GM21723 (cell line): ENCODE measurements around the gene CD300LG.

Experiments
- ATAC-seq: cut with Tn5 transposase; IDR thresholded peaks from one replicate; pipeline ENCODE4 v1.9.1; 2021; ENCODE audit warnings: mild to moderate bottlenecking, moderate library complexity; ENCODE audit not compliant: unreplicated experiment

Gene CD300LG

DNA sequence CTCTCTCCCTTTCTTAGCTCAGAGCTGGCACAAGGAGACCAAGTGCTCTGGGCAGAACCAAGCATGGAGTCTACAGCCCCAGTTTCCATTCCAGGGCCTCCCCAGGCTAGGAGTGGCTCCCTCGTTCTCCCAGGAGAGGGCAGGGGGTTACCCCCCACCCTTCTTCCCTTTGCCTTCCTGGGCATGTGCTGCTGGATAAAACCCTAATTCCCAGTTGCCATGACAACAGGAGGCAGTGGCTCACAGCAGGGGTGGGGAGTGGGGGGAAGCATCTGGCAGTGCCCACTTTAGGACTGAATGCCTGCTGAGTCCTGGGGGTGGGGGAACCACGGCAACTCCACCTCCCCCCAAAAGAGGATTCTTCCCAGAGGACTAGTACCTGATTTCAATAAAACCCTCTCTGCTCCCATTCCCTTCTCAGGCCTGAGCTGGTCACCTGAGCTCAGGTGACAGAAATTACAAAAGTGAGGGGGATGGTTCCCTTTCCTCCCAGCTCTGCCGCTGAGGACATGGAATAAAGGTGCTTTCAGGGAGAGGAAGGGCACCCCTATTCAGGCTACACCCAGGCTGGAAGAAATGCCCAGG is 58.5 kb downstream of the CD300LG start:
- ATAC-seq, result no peak

- ATAC-seq, result no peak
These were observed 59.2 kb downstream of the CD300LG start for GRCh38 chr17:43905985-43906852.

DNA sequence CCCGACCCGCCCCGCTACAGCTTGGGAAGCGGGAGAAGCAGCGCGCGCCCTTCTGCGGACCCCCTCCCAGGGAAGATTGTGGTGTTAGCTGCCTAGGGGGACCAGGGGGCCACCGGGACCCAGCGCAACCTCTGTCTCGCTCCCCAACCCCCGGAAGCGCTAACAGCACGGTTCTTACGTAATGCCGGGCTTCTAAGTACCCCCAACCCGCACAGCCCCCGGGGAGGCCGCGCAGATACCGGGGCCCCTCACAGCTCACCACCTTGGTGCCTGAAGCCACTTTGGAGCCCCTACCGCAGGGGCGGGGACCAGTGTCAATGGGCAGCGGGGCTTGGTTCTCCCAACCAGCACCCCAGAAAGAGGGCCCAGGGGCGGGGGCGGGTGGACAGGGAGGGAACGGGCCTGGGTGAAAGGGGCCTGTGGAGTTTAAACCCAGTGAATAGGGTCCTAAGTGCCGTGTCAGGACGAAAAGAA is 60.0 kb downstream of the CD300LG start:
- no peak for ATAC-seq

DNA sequence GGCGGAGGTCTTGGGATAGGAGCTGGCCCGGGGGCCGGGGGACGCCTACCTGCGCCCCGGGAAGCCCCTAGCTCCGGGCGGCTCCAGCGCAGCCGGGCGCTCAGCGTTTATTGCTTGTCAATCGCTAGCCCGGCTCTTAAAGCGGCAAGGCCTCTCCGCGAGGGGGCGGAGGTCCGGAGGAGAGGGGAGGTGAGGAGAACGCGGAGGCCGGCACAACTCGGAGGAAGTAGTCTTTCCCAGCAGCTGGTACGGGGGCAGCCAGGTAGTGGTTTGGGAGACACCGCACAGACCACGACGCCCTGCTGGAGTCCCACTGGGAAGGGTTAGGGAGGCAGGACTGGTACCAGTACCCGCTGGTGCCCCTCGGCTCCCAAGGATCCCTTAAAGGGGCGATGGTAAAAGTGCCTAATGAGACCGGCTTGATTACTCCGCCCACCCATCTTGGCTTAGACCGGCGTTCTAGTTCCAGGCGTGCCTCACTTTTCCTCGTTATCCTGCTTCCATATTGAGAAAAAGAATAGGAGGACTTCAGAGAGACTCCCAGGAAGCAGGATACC is 60.5 kb downstream of the CD300LG start, which contains the start of gene MPP2:
MPP2 (minus strand) TSS at position 112 of the 557 bp plus-strand sequence. CDS start 3,076 bp downstream, outside the sequence.
- no peak for ATAC-seq

GRCh38 chr17:43907998-43908721 is 61.2 kb downstream of the CD300LG start:
- ATAC-seq, result no peak

DNA sequence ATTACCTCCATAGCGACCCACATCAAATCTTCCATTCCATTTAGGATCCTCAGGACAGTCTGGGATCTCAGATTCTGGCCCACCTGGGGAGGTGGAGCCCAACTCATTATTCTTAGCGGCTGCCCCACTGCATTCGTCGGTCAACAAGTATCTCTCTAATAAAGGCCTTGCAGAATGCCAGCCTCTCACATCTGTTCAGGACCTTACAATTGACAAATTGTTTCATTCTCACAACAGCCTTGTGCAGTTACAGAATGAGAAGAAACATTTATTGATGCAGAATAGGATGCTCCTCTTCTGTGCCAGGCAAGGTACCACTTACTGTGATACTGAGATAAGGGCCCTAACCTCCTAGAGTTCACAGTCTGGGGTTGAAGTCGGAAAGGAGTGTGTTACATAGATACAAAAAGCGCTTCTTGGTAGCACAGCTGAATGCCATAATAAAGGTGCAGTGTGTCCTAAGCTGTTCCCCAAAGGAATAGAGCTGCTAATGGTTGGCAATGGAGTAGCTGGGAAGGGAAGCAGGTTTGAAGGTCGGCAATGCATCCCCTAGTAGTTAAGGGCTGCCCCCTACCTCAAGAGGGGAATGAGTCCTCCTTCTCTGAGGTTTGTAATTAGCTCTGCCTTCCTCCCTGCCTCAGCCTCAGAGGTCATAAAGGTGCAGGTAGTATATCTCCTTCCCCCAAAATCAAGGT is 62.7 kb downstream of the CD300LG start:
- no peak for ATAC-seq

DNA sequence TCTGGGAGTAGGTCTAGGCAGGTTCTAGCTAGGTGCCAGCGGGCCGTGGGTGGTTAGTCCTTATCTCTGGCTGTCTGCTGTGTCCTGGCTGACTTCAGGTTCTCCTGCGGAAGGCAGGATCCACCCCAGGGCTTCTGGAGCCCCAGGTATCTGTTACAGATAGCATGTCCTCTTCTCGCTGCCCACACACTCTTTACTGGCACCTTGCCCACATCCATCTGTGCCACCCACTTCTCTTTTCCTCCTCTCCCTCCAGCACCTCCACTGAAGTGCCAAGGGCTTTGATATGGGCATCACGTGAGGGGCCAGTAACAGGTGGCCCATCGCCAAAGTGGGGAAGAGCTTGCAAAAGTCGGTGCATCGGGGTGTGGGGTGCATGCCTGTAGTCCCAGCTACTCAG is 64.9 kb downstream of the CD300LG start:
- no peak for ATAC-seq

GRCh38 chr17:43912635-43913304 is 65.8 kb downstream of the CD300LG start:
- no peak for ATAC-seq
